Measurements from ENCODE around the gene UBE2S. TPM values are rescaled to one million over a fixed set of nuclear protein-coding genes. Genes with fewer than 3 reads are reported as not detected.
"Not testable (repeated sequence)": the region's sequence is repeated elsewhere in the genome, so short reads cannot be mapped to it uniquely, and the experiment has no call there.

UBE2S gene
- total RNA-seq, 1 donor from 2014 or later, result 167 TPM

DNA sequence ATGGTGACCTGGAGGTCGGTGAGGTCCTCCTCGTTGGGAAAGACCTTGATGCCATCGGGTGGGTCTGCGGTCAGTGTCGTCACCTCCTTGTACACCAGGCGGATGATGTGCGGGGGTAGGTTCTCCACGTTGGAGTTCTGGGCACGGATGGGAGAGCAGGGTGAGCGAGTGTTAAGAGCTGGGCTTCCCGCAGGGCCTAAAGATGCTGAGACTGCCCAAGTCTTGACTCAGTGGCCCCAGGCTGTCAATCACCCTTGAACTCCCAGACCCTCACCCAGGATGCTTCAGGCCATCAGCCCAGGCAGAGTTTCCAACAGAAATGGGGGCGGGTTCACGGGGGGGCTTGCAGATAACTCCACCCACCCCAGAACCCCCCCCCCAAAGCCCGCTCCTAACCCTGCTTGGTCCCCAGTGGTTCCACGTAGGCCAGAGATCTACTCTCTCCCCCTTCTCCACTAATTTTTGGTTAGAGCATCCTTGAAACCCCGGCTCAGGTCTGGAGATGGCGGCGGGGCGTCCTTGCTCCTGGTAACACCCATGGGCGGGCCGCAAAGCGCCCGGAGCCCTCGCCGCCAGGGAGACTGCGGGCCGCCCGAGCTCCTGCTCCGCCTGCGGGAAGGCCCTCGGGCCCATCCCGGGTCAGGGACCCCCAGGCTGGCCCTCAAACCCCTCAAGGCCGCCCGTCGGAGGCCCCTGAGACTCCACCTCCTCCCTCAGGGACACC, 600 bp downstream of the UBE2S start:
- intact Hi-C loops (cut with micrococcal nuclease), result loop anchor here (1.0 kb wide), 2 partner anchors 9 to 192 kb away; partner anchors contain the start of gene FIZ1

DNA sequence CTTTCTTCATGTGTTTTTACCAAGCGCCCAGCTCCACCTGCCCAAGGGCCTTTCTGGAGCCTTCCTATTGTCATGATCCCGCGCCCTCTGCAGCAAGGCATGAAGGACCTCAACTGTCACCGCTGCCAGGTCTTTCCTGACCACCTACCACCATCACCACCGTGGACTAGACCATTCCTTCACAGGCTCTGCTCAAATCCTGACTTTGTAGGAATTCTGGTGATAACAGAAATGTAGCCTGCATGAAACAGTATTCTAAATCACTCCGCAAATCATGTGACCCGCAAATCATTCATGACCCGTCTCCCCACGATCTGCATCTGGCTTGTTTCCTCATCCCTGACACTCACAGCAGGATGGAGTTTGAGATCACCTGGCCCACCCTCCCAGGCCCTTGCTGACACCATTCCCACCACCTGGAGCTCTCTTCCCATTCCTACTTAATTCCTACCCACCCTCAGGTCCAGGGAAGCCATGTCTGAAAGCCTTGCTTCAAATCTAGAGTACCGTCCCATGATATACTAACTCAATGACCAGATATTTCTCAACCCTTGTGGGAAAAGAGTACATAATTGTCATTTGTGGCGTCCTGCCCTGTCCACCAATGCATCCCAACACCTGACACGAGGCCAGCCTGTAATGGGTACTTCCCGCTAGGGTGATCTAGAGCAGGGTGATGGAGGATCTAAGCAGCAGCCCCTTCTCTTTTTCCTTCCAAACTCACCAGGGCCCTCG, 1.3 kb downstream of the UBE2S start:
- intact Hi-C loops (cut with micrococcal nuclease), result no loop called here

DNA sequence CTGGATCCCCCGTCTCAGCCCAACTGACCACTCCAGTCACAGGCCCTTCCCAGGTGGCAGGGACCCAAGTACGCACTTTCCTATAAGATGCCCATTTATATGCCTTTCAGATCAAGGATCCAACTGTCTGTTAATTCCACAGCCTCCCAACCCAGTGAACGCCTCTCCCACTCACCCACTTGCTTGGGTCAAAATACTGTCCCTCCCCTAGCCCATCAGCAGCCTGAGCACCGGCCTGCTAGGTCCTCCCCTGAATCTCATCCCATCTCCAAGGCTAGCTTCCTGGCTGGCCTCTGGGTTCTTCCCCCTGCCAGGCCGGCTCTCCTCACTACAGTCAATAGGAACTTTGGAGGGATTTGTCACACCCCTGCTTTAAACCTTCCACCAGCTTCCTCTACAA, 1.9 kb downstream of the UBE2S start:
- intact Hi-C loops (cut with micrococcal nuclease), result no loop called here

DNA sequence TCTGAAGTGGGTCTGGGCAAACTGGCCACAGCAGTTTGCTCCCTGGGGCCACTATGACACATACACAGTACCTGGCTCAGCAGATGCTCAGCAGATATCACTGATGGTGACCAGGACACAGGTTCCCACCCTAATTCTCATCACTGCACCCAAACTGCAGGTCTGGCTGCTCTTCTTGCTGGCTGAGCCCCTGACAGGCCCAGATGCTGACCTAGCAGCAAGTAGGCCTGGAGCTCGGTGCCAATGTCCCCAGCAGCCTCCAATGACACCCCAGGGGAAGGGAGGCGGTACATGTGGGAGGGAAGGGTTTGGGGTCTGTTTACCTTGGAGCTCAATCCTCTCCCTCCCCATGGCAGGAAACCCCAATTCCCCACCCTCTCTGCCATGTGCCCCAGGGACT, 5.1 kb downstream of the UBE2S start:
- intact Hi-C loops (cut with micrococcal nuclease), result no loop called here

DNA sequence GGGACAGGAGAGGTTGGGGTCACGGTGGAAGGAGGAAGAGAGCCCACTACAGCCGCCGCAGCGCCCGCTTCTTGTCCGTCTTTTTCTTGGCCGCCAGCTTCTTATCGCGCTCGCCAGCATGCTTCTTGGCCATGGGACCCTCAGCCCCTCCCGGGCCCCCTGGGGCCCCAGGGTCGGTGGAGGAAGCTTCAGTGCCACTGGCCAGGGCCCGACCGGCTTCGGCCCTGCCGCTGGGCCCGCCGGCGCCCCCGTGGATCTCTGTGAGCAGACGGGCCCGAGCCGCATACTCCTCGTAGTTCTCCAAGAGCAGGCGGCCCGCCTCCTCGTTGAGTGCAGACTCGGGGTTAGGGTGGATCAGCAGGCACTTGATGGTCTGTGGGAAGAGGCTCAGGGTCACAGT, 6.2 kb downstream of the UBE2S start:
- intact Hi-C loops (cut with micrococcal nuclease), result not testable (repeated sequence)

DNA sequence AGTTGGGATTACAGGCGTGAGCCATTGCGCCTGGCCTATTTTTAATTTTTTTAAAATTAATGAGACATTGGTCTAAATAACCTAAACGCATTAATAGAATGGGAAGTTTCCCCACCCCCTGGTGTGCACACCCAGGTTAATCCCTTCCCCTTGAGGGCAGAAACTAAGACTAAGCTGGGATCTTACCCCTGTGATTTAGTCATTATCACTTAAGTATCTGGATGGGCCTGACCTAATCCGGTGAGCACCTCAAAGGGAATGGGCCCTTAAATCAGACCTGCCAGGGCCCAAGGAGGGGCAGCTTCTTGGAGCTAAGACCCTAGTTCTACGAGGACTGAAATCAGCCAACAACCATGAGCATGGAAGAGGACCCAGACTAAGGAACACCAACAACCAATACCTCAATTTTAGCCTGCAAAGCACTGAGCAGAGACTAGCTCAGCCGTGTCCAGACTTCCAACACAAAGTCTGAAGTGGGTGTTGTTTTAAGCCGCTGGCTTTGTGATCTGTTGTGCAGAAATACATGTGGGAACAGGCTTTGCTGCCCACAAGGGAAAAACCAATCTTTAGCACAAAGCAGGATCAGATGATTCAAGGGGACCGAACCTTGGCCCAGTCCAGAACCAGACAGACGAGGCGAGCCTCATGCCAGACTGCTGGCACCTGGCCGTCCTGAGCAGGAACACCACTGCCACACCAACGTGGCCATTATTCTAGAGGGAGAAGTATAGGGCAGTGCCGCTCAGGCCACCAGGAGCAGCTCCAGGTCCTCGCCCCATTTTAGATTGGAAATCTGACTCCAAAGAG, 7.1 kb downstream of the UBE2S start:
- intact Hi-C loops (cut with micrococcal nuclease), result no loop called here

DNA sequence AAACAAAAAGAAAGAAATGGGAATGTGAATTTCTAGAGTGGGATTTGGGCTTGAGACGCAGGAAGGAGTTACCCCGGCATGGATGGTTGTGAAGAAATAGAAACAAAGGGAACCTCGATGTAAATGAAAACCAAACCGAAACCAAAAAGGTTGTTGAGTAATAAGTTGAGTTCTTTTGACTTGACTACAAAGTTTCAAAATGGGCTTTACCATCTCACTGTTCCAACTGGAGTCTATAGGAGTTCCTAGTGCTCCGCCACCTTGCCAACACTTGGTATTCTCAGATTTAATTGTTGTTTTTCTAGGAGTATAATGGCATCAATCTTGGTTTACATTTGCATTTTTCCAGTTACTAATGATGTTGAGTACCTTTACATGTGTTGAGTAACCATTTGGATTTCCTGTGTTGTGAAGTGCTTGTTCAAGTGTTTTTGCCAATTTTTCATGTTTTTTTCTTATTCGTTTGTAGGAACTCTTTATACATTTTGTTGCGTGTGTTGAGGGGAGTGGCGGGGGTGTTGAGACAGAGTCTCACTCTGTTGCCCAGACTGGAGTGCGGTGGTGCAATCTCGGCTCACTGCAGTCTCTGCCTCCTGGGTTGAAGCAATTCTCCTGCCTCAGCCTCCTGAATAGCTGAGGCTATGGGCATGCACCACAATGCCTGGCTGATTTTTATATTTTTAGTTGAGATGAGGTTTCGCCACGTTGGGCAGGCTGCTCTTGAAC, 9.2 kb downstream of the UBE2S start:
- intact Hi-C loops (cut with micrococcal nuclease), result loop anchor here (1.0 kb wide), 1 partner anchor 9 kb away; the partner anchor contains the start of gene UBE2S

DNA sequence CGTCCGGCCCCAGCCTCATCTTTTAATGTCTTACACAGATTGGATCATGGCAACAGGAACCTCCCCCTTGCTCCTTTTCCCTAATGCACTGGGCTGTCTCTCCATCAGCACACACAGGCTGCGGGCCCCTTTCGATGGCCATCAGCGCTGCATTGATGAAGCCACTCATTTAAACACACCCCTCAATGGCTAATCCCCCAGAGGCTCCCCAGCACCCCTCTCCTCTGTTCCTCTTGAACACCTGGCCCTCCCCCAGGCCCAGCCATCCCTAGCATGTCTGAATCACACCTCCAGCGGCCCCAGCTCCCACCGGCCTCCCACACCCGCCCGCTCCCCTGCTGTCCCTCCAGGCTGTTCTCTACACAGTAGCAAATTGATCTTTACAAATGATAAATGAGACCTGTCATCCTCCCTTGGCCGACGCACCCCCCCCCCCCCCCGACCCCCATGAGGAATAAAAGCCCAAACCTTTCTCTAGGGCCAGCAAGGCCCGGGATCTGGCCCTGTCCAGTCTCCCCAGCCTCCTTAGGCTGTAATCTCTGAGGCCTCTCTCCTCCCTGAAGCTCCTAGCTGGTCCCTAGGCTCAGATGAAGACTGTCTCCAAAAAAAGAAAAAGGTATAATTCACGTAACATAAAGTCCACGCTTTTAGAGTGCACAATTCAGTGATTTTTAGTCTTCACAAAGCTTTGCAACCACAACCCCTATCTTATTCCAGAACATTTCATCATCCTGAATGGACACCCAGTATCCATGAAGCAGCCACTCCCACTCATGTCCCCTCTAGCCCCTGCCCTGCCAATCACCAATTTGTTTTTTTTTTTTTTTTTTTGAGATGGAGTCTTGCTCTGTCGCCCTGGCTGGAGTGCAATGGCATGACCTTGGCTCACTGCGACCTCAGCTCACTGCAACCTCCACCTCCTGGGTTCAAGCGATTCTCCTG, 14.5 kb downstream of the UBE2S start:
- intact Hi-C loops (cut with micrococcal nuclease), result no loop called here

DNA sequence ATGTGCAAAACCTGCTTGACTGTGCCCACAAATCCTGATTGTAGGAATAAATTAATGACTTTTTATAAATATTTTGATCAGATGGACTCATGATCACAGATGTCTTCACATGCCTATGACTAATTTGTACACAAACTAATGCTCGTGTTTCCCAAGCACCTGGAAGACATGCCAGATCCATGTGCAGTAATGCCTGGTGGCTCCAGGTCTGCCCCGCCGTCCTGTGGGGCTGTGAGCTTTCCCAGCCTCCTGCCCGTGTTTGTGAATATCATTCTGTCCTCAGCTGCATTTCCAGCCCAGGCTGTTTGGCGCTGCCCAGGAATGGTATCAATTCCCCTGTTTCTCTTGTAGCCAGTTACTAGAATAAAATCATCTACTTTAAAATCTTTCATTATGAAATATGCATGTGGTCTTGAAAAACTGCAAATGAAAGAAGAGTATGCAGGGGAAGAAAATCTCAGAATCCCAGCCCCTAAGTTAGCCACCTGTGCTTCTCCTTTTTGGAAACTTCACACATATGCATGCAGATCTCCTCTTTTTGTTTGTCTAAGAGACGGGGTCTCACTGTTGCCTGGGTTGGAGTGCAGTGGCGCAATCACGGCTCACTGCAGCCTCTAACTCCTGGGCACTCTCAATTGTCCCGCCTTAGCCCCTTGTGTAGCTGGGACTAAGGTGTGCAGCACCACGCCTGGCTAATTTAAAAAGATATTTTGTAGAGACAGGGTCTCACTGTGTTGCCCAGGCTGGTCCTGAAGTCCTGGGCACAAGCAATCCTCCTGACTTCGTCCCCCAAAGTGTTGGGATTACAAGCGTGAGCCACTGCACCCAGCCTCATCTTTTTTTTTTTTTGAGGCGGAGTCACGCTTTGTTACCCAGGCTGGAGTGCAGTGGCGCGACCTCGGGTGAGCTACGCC, 15.6 kb downstream of the UBE2S start:
- intact Hi-C loops (cut with micrococcal nuclease), result no loop called here

DNA sequence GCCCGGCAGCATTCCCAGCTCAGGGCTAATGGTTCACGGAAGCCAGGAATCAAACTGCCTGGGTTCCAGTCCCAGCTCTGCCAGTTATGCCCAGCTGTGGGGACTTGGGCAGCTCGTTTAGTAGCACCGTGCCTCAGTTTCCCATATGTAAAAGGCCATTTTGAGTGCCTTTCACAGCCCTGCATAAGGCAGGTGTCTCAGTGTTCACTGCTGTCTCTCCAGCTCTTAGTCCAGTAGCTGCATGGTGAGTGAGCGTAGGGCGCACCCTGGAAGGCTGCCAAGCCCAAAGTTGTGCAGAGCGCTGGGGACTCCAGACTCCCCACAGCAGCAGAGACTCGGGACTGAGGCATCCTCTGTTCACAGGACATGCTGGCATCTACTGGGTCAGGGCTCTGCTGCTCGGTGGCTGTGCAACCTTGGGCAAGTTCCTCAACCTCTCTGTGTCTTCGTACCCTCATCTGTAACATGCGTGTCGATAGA, 16.4 kb downstream of the UBE2S start:
- intact Hi-C loops (cut with micrococcal nuclease), result no loop called here

DNA sequence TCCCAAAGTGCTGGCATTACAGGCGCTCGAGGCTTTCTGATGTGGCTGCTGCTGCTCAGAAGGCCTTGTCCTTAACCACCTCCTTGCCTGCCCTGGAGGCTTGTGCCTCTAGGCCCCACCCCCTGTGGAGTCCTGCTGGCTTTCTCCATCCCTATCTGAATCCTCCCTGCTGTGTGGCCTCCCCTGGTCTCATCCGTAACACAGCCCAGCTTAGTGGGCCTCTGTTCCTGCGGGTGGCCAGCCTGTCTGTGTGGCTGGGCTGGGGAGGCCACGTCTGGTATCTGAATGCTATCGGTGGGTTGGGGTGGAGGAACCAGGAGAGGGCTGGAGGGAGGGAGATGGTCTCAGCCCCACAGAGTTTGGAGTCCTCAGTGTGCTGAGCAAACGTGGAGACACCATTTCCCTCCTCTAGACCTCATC, 17.1 kb downstream of the UBE2S start:
- intact Hi-C loops (cut with micrococcal nuclease), result no loop called here

DNA sequence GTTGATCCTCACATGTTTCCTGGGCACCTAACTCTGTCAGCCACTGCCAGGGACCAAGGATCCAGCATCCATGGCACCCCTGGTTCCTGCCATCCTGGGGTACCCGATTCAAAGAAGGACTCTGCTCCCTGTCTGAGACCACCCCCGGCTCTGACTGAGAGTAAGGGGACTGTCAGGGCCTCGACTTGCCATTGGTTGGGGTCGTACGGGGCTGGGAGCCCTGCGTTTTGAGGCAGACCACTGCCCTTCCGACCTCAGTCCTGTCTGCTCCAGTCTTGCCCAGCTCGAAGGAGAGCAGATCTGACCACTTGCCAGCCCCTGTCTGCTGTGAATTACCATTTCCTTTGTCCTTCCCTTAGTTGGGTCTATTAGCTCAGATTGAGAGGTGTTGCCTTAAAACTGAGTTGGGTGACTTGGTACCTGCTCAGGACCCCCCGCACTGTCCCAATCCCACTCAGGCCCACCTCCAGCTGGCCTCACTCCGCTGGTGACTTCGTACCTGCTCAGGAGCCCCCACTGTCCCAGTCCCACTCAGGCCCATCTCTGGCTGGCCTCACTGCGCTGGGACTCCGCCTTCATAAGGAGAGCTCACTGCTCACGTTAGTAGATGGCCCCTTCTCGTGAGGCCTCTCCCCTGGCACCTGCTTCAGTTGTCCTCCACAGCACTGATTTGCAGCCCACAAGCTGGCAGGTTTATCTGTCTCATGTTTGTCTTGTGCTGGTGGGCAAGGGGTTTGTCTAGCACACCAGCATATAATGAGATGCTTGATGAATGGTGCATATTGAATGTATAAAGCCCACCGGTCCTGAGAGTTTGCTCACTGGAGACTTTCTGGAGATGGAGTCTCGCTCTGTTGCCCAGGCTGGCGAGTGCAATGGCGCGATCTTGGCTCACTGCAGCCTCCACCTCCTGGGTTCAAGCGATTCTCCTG, 17.9 kb downstream of the UBE2S start:
- intact Hi-C loops (cut with micrococcal nuclease), result loop anchor here (5.0 to 10.0 kb wide), 3 partner anchors 113 to 925 kb away; partner anchors contain the start of genes LENG9, ZNF580 and ZNF581

DNA sequence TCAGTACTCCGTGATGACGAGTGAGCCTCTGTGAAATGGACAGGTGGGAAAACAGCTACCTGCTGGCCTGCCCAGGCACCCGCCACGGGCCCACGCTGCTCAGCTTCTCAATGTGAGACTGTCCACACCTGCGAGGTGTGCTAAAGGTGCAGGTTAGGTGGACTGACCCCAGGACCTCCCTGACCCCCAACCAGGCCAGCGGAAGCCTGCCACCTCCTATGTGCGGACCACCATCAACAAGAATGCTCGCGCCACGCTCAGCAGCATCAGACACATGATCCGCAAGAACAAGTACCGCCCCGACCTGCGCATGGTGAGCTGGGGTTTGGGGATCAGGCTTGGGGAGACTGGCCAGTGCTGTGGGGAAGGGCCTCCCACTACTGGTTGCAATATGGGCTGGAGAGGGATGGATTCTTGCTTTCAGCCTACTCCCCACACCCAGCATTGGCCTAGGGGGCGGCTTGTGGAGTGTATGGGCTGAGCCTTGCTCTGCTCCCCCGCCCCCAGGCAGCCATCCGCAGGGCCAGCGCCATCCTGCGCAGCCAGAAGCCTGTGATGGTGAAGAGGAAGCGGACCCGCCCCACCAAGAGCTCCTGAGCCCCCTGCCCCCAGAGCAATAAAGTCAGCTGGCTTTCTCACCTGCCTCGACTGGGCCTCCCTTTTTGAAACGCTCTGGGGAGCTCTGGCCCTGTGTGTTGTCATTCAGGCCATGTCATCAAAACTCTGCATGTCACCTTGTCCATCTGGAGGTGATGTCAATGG, 19.7 kb downstream of the UBE2S start:
- intact Hi-C loops (cut with micrococcal nuclease), result loop anchor here (5.0 to 10.0 kb wide), 3 partner anchors 114 to 923 kb away; partner anchors contain the start of genes LENG9, ZNF580 and ZNF581

DNA sequence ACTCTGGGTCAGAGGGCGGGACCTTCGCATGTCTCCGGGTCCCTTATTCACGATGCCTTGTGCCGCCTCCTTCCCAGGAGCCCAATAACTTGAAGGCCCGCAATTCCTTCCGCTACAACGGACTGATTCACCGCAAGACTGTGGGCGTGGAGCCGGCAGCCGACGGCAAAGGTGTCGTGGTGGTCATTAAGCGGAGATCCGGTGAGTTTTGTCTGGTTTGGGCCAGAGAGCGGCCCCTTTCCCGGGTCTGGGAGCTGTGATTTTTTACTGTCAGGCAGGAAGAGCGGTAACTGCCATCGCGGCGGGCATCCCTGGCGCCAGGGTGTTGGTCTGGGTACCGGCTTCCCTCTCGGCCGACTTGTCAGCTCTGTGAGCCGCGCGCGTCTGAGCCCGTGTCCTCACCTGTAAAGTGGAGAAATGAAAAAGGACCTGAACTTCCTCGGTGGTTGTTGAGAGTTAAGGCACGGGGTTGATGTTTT, 21.1 kb downstream of the UBE2S start:
- intact Hi-C loops (cut with micrococcal nuclease), result loop anchor here (5.0 to 10.0 kb wide), 3 partner anchors 116 to 922 kb away; partner anchors contain the start of genes LENG9, ZNF580 and ZNF581

DNA sequence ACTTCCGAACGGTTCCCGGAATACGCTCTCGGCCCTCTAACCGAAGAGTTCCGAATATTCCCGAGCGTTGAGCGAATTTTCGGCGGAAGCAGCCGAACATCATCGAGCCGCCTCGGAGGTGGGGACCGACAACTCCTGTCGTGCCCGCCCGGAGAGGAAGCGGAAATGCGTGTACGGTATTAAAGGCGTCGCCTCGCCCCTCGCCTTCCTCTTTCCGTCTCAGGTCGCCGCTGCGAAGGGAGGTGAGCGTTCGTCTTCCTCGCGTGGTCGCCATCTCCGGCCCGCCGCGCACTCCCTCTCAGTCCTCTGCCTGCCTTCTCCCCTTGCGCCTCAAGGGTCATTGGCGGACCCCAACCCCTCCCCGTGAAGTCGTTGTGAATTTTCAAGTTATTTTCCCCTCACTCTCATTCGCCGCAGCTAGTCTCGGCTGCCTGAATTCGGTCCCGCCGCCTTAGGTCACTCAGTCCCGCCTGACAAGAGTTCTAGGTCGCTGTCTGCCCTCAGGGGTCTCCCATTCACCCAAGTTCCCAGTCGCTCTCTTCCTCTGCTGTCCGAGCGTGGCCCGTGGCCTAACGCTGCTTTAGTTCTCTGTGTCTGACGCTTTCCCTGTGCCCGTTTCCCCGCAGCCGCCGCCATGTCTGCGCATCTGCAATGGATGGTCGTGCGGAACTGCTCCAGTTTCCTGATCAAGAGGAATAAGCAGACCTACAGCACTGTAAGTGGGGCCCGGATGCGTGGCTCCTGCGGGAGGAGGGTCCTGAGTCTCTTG, 21.7 kb downstream of the UBE2S start, which contains the start of gene RPL28:
TSS of gene RPL28 (plus strand) at position 209 of the 769 bp plus-strand sequence. CDS start at position 635, 426 bp downstream.
- intact Hi-C loops (cut with micrococcal nuclease), result loop anchor here (1.0 to 10.0 kb wide), 16 partner anchors 22 to 921 kb away; partner anchors contain the start of genes COX6B2, FIZ1, HSPBP1 and ISOC2

Data from T-helper 1 cell treated with Interleukin-12 subunit alpha and Interleukin-12 subunit beta and Interleukin-4 antibody, amounts not matched to agents 30 ng/mL and 1 ng/mL, for 36 hours (primary cell).